ENCODE data around the gene MYLK2.

MYLK2 gene

DNA sequence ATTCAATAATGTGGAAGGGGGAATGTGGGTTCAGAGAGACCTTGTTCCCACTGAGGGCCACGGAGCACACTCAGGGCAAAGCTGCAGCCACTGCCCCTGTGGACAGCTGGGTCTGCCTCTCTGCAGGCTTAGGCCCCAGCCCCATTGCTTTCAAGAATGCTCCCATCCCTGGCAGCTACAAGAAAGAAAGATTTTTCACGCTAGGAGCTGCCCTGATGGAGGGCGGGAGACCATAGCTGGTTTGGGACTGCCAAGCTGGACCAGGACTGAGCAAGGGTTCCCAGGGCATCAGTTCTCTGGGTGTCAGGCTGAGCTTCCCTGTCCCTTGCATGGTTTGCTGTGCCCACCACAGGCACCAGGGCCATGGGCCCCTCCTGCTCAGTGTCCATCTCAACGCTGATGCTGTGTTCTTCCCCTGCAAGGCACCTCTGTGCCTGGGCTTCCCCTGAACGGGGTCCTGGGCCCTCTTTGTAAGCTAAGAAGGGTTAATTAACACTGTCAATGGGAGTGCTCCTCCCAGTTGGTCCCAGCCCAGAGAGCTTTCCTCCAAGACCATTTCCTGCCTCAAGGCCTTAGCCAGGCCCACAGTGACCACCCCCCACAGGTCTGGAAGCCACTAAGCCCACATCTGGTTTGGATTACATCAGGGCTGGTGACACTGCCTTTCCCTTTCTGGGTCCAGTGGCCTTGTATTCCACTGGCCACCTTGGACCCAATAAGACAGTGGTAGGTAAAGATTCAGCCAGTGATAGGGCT lies 17.9 kb downstream of the MYLK2 start:
- no peak for DNase-seq

GRCh38 chr20:31837896-31838397 lies 18.8 kb downstream of the MYLK2 start:
- no peak for DNase-seq

- DNase-seq, result no peak
Measured at GRCh38 chr20:31838646-31839292, 19.6 kb downstream of the MYLK2 start.

- DNase-seq, result no peak
Measured at GRCh38 chr20:31839782-31840487, 20.8 kb downstream of the MYLK2 start.

GRCh38 chr20:31840906-31841816 lies 22.0 kb downstream of the MYLK2 start:
- DNase-seq, result no peak

GRCh38 chr20:31841928-31842327 lies 22.8 kb downstream of the MYLK2 start:
- DNase-seq, result no peak

DNA sequence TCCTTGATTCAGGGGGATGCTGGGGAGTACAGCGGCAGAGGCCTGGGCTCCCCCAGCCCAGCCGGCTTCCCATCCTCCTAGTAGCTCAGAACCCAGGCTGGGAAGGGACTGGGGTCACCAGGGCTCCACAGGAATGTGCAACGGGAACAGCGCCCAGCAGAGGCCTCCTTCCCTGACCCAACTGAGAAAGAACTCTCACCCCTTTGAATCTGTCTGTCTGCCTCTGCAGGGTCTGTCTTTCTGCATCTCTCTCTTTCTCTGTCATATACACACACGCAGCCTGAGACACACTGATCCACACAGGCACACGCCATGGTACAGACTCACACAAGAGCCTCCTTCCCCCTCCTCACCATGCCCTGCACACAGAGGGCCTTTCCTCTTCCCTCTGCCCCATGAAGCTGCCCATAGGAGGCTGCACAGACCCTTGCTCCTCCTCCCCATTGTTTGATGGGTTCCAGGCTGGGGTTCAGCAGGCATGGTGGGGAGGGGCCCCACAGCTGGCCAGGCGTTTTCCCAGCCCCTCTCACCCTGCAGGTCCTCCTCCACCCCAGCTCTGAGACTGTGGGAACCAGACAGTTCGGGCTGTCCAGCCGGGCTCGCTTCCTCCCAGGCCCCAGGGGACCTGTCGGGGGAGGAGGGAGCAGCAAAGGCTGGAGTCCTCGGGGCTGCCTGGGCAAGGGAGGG lies 23.5 kb downstream of the MYLK2 start:
- DNase-seq, result no peak

GRCh38 chr20:31843288-31843687 lies 24.1 kb downstream of the MYLK2 start:
- no peak for DNase-seq

- DNase-seq, result no peak
Measured at GRCh38 chr20:31843881-31844280, 24.7 kb downstream of the MYLK2 start.

GRCh38 chr20:31844737-31845299 lies 25.7 kb downstream of the MYLK2 start:
- no peak for DNase-seq

DNA sequence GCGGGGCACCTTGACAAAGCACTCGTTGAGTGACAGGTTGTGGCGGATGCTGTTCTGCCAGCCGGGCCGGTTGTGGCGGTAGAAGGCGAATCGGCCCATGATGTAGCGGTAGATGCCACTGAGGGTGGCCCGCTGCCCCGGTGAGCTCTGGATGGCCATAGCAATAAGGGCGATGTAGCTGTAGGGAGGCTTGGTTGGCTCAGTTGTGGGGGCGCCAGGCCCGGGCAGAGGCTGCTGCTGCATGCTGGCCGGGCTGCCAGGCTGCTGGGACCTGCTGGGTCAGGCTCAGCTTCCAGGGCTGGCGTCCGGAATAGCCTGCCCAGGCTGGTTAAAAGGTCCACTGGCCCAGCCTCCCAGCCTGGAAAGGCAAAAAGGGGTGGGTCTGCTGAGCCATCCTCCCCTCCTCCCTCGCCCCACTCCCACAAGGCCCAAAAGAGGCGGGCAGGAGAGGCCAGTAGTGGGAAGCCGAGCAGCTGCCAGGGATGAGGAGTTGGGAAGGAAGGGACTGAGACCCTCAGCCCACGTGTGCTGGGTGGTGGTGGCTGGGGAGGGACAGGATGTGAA lies 26.2 kb downstream of the MYLK2 start, which contains the start of gene FOXS1:
TSS of gene FOXS1 (minus strand) at position 305 of the 564 bp plus-strand sequence. CDS start at position 243, 62 bp downstream.
- DNase-seq, result no peak

GRCh38 chr20:31846793-31847138 lies 27.6 kb downstream of the MYLK2 start:
- DNase-seq, result no peak

GRCh38 chr20:31848088-31848999 lies 29.2 kb downstream of the MYLK2 start:
- DNase-seq, result no peak

- peak; percentile 73 for DNase-seq
Measured at GRCh38 chr20:31849306-31849930, 30.3 kb downstream of the MYLK2 start.

- no peak for DNase-seq
Measured at GRCh38 chr20:31851240-31851955, 32.2 kb downstream of the MYLK2 start.

DNA sequence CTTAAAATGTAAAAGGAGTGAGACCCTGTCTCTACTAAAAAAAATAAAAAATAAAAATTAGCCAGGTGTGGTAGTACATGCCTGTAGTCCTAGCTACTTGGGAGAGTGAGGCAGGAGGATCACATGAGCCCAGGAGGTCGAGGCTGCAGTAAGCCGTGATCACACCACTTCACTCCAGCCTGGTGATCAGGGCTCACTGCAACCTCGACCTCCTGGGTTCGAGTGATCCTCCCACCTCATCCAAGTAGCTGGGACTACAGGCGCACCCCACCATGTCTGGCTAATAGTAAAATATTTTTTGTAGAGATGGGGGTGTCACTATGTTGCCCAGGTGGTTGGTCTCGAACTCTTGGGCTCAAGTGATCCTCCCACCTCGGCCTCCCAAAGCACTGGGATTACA lies 34.3 kb downstream of the MYLK2 start:
- no peak for DNase-seq

DNA sequence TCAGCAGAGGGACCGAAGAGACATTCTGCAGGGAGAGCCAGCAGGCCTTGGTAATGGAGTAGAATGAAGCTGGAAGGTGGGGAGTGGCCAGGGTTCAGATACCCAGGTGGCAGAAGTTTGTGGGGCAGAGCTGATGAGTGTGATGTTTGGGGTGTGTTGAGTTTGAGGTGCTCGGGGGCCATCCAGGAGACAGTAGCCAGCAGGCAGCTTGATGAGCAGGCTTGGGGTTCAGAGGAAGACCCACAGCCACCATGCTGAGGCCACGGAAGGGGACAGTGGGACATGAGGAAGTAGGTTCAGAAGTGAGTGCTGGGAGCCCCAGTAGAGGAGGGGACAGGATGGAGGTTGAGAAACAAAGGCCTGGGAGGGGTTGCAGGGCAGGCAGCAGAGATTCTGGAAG lies 37.4 kb downstream of the MYLK2 start:
- DNase-seq, result no peak

DNA sequence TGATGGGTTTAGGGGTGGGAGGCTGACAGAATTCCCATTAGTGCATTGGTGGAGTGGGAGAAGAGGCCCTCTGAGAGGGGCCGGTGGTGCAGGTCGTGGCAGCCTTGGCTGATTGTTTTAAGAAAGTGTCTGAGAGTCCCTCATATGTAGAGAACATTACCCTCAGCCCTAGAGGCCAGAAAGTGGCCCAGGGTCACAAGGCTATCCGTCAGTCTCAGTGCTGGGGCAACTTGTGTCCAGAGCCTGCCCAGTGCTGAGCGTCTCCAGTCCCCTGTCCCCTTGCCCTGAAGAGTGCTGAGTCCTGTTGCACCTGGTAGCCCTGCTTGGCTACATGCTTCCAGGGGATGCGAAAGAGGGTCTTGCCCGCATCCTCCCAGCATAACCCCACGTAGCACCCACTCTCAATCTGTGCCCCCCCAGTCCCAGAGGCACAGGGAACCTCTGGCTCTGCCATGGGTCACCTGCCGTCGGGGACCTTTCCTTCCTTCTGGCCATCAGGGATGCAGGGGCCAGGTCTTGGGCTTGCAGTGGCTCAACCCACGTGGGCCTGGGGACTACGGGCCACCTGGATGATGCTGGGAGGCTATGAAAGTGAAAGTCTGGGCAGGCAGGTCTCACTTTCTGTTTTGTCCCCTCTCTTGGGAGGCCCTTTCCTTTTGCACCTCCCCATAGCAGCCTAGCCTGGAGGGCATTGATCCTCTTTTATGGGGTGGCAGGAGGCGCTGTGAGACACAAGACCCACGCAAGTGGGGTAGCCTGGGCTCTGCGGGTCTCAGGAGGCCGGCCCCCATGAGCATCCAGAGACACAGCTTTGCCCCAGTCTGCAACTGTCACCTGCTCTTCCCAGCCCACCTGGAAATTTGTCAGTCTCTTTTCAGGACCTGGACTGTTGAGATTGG lies 39.0 kb downstream of the MYLK2 start:
- no peak for DNase-seq
